Suprapubic skin (tissue), 4 donors: Measurements from ENCODE around the gene FOXO6. TPM values are rescaled to one million over a fixed set of nuclear protein-coding genes. Genes with fewer than 3 reads are reported as not detected.
A peak's percentile ranks its signal among the peaks of the same experiment; 100 is the strongest.

Experiments
- DNase-seq, 2 donors: peaks; one replicate each; pipeline ENCODE4 v3.0.0-alpha.2; 2019; ENCODE audit warnings: low spot score in 2 of 2
- H3K27ac ChIP-seq: fragments of 200-600 bp; sonication (generic); one replicate; pipeline ENCODE4 v1.5.1; 2019
- H3K27me3 ChIP-seq: fragments of 200-600 bp; sonication (generic); one replicate; pipeline ENCODE4 v1.5.1; 2019
- H3K36me3 ChIP-seq: fragments of 200-600 bp; sonication (generic); one replicate; pipeline ENCODE4 v1.5.1; 2019
- H3K4me1 ChIP-seq: fragments of 200-600 bp; sonication (generic); one replicate; pipeline ENCODE4 v1.5.1; 2019
- H3K4me3 ChIP-seq: fragments of 200-600 bp; sonication (generic); one replicate; pipeline ENCODE4 v1.5.1; 2019; ENCODE audit warnings: mild to moderate bottlenecking
- H3K9me3 ChIP-seq: fragments of 200-600 bp; sonication (generic); one replicate; pipeline ENCODE4 v1.5.1; 2019
- EP300 ChIP-seq: sonication (generic); formaldehyde crosslinking; IDR thresholded peaks from one replicate; pipeline ENCODE4 v1.6.1; 2017; ENCODE audit warnings: antibody characterized with exemption
- POLR2A ChIP-seq, 2 donors: fragments of 450-650 bp; IDR thresholded peaks; one replicate each; pipeline ENCODE4 v1.6.1; 2017; ENCODE audit warnings: antibody characterized with exemption in 2 of 2, mild to moderate bottlenecking in 2 of 2, moderate library complexity in 2 of 2
- POLR2AphosphoS5 ChIP-seq, 3 donors: sonication (generic); formaldehyde crosslinking; IDR thresholded peaks; one replicate each; pipeline ENCODE4 v1.6.1; 2017; ENCODE audit warnings: antibody characterized with exemption in 3 of 3
- WGBS: methylation state at CpG from one replicate; pipeline ENCODE4 v1.1.5; 2018; 5-methylcytosine and 5-hydroxymethylcytosine counted together
- total RNA-seq, 4 donors: library from RNA; depleted of rRNA; stranded (reverse); fragments of >200 nt; gene quantifications; one replicate each; pipeline ENCODE4 v1.1.0, GENCODE V29; 2016
- TF ChIP-seq, protein P1 (sequence below), 2 donors: fragments of 200-600 bp in 1 of 2; fragments of 450-650 bp in 1 of 2; sonication (generic) in 1 of 2; IDR thresholded peaks; one replicate each; pipeline ENCODE4 v1.5.1; 2016 to 2019; ENCODE audit warnings: antibody characterized with exemption in 2 of 2, mild to moderate bottlenecking in 1 of 2, moderate library complexity in 1 of 2

The FOXO6 gene
- total RNA-seq, 4 donors from 2014 or later = 1.4 to 2.8 (median 1.6) TPM

DNA sequence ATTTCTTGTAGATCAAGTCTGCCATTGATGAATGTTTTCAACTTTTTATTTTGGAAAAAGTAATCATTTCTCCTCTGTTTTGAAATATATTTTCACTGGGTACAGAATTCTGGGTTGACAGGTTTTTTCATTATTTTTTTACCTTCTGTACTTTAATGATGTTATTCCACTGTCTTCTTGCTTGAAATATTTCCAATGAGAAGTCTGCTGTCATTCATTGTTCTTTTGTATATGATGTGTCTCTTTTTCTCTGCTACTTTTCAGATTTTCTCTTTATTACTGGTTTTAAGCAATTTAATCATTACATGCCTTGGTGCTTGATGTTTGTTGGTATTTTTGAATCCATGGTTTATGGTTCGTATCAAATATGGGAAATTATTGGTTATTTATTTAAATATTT, 22.4 kb upstream of the FOXO6 start:
- no peak for DNase-seq
- TF ChIP-seq, protein P1, sequence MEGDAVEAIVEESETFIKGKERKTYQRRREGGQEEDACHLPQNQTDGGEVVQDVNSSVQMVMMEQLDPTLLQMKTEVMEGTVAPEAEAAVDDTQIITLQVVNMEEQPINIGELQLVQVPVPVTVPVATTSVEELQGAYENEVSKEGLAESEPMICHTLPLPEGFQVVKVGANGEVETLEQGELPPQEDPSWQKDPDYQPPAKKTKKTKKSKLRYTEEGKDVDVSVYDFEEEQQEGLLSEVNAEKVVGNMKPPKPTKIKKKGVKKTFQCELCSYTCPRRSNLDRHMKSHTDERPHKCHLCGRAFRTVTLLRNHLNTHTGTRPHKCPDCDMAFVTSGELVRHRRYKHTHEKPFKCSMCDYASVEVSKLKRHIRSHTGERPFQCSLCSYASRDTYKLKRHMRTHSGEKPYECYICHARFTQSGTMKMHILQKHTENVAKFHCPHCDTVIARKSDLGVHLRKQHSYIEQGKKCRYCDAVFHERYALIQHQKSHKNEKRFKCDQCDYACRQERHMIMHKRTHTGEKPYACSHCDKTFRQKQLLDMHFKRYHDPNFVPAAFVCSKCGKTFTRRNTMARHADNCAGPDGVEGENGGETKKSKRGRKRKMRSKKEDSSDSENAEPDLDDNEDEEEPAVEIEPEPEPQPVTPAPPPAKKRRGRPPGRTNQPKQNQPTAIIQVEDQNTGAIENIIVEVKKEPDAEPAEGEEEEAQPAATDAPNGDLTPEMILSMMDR (IDR thresholded peaks at IDR 0.05) = no peak
- TF ChIP-seq POLR2A (IDR thresholded peaks at IDR 0.05) (no peak), POLR2AphosphoS5 (IDR thresholded peaks at IDR 0.05) (no peak), EP300 (no peak)
- H3K36me3 ChIP-seq = no peaks in the 10 kb centered on the region
- no peak overlapping the region for H3K4me3 ChIP-seq
- WGBS = 90% methylated on average over 1 of the region's 1 CpG
- H3K4me1 ChIP-seq = peaks cover 9% of the 10 kb centered on the region
- no peak overlapping the region for H3K27ac ChIP-seq
- H3K9me3 ChIP-seq = peaks cover 5% of the 10 kb centered on the region
- no peaks in the 10 kb centered on the region for H3K27me3 ChIP-seq

- TF ChIP-seq POLR2A (IDR thresholded peaks at IDR 0.05) = no peak
- TF ChIP-seq, protein P1 (IDR thresholded peaks at IDR 0.05) = no peak
- TF ChIP-seq POLR2AphosphoS5 (IDR thresholded peaks at IDR 0.05) = no peak
- no peak for TF ChIP-seq EP300
- Histone ChIP-seq H3K36me3 (no peaks in the 10 kb centered on the region), H3K27ac (no peak overlapping the region), H3K9me3 (peaks cover 5% of the 10 kb centered on the region), H3K4me1 (peaks cover 9% of the 10 kb centered on the region), H3K4me3 (no peak overlapping the region), H3K27me3 (no peaks in the 10 kb centered on the region)
- DNase-seq = no peak
- WGBS = 81% methylated on average over 2 of the region's 2 CpGs
Measured at GRCh38 chr1:41340655-41341364, 20.4 kb upstream of the FOXO6 start.

DNA sequence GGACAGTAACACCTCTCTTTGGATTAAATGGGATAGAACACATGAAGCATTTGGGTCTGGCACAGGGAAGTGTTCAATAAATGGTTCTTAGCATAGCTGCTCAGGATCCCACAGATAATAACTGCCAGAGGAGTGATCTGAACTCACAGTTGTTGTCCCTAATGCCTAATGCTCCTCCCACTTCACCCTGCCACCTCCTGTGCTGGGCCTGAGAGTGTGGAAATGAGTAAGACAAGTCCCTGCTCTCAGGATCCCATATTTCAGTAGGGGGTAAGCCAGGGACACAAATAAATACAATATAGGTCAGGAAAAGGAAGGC, 19.9 kb upstream of the FOXO6 start:
- Histone ChIP-seq H3K27ac (no peak overlapping the region), H3K4me3 (no peak overlapping the region)
- peak; percentile 10 to 20 for DNase-seq

GRCh38 chr1:41341772-41342562, 19.3 kb upstream of the FOXO6 start:
- H3K27ac ChIP-seq = peak overlapping the region; percentile 51
- TF ChIP-seq POLR2AphosphoS5 (IDR thresholded peaks at IDR 0.05) (no peak), EP300 (no peak), POLR2A (IDR thresholded peaks at IDR 0.05) (no peak)
- TF ChIP-seq, protein P1 (IDR thresholded peaks at IDR 0.05) = no peak
- 52% methylated on average over 4 of the region's 15 CpGs for WGBS

More for the DNA sequence above, 19.9 kb upstream of the FOXO6 start:
- Histone ChIP-seq H3K9me3 (peaks cover 5% of the 10 kb centered on the region), H3K36me3 (no peaks in the 10 kb centered on the region), H3K4me1 (peaks cover 9% of the 10 kb centered on the region), H3K27me3 (no peaks in the 10 kb centered on the region)
- TF ChIP-seq POLR2A (IDR thresholded peaks at IDR 0.05) (no peak), POLR2AphosphoS5 (IDR thresholded peaks at IDR 0.05) (no peak), EP300 (no peak)
- TF ChIP-seq, protein P1 (IDR thresholded peaks at IDR 0.05) = no peak

GRCh38 chr1:41342774-41343355, 18.4 kb upstream of the FOXO6 start:
- peak; percentile 6 to 8 for DNase-seq
- Histone ChIP-seq H3K4me3 (no peak overlapping the region), H3K36me3 (no peaks in the 10 kb centered on the region), H3K27me3 (no peaks in the 10 kb centered on the region), H3K4me1 (peaks cover 9% of the 10 kb centered on the region), H3K27ac (no peak overlapping the region), H3K9me3 (peaks cover 5% of the 10 kb centered on the region)
- no peak for TF ChIP-seq EP300
- no peak for TF ChIP-seq POLR2A (IDR thresholded peaks at IDR 0.05)
- TF ChIP-seq, protein P1 (IDR thresholded peaks at IDR 0.05) = no peak
- TF ChIP-seq POLR2AphosphoS5 (IDR thresholded peaks at IDR 0.05) = no peak
- 71% methylated on average over 5 of the region's 5 CpGs for WGBS

More at GRCh38 chr1:41341772-41342562, 19.3 kb upstream of the FOXO6 start:
- Histone ChIP-seq H3K4me1 (peaks cover 9% of the 10 kb centered on the region), H3K4me3 (peak overlapping the region; percentile 24), H3K9me3 (peaks cover 5% of the 10 kb centered on the region), H3K36me3 (no peaks in the 10 kb centered on the region), H3K27me3 (no peaks in the 10 kb centered on the region)
- DNase-seq = peak; percentile 51 to 77
